GM21723 (cell line): Measurements from ENCODE around the gene TGFA.

Experiments used
- ATAC-seq: cut with Tn5 transposase; IDR thresholded peaks from one replicate; pipeline ENCODE4 v1.9.1; 2021; ENCODE audit warnings: mild to moderate bottlenecking, moderate library complexity; ENCODE audit not compliant: unreplicated experiment

The TGFA gene

GRCh38 chr2:70525032-70525431 is 28.6 kb downstream of the TGFA start:
- no peak for ATAC-seq

- no peak for ATAC-seq
These were observed 29.3 kb downstream of the TGFA start for GRCh38 chr2:70523996-70524965.

- no peak for ATAC-seq
These were observed 30.0 kb downstream of the TGFA start for GRCh38 chr2:70523672-70523995.

GRCh38 chr2:70522627-70523026 is 31.0 kb downstream of the TGFA start:
- ATAC-seq, result no peak

- no peak for ATAC-seq
These were observed 32.8 kb downstream of the TGFA start for GRCh38 chr2:70520825-70521224.

- ATAC-seq, result no peak
These were observed 34.2 kb downstream of the TGFA start for GRCh38 chr2:70519453-70519852.

GRCh38 chr2:70518557-70518956 is 35.1 kb downstream of the TGFA start:
- ATAC-seq, result no peak

- ATAC-seq, result no peak
These were observed 35.8 kb downstream of the TGFA start for GRCh38 chr2:70517804-70518203.

- peak; percentile 97 for ATAC-seq
These were observed 37.0 kb downstream of the TGFA start for GRCh38 chr2:70516596-70516995.

- ATAC-seq, result no peak
These were observed 37.7 kb downstream of the TGFA start for GRCh38 chr2:70515938-70516337.

GRCh38 chr2:70514612-70515055 is 39.0 kb downstream of the TGFA start:
- ATAC-seq, result no peak

GRCh38 chr2:70513738-70514137 is 39.9 kb downstream of the TGFA start:
- no peak for ATAC-seq

- ATAC-seq, result no peak
These were observed 41.5 kb downstream of the TGFA start for GRCh38 chr2:70511971-70512729.

- ATAC-seq, result no peak
These were observed 43.3 kb downstream of the TGFA start for GRCh38 chr2:70510313-70510712.

GRCh38 chr2:70509565-70509964 is 44.1 kb downstream of the TGFA start:
- ATAC-seq, result no peak

- ATAC-seq, result no peak
These were observed 44.7 kb downstream of the TGFA start for GRCh38 chr2:70508711-70509462.

GRCh38 chr2:70505613-70506391 is 47.8 kb downstream of the TGFA start:
- ATAC-seq, result no peak

- ATAC-seq, result no peak
These were observed 48.9 kb downstream of the TGFA start for GRCh38 chr2:70504750-70505149.

GRCh38 chr2:70503896-70504295 is 49.7 kb downstream of the TGFA start:
- no peak for ATAC-seq

GRCh38 chr2:70501728-70502127 is 51.9 kb downstream of the TGFA start:
- ATAC-seq, result no peak

GRCh38 chr2:70501215-70501614 is 52.4 kb downstream of the TGFA start:
- ATAC-seq, result no peak
